Uterus (tissue), 4 donors: ENCODE data around the gene HASPIN. TPM values are rescaled to one million over a fixed set of nuclear protein-coding genes. Genes with fewer than 3 reads are reported as not detected.

Experiments
- DNase-seq, 2 donors: peaks; one replicate each; pipeline ENCODE4 v3.0.0-alpha.2; 2019 to 2020
- H3K27ac ChIP-seq, 2 donors: fragments of 200-600 bp; sonication (generic); 1 replicate in 1 of 2; 2 replicates in 1 of 2; pipeline ENCODE4 v1.5.1; 2016 to 2018
- H3K27me3 ChIP-seq, 2 donors: fragments of 200-600 bp; sonication (generic); one replicate each; pipeline ENCODE4 v1.5.1; 2018 to 2019; ENCODE audit warnings: control low read depth in 1 of 2
- H3K36me3 ChIP-seq, 2 donors: fragments of 200-600 bp; sonication (generic); one replicate each; pipeline ENCODE4 v1.5.1; 2019; ENCODE audit warnings: control low read depth in 1 of 2
- H3K4me1 ChIP-seq, 2 donors: fragments of 200-600 bp; sonication (generic); one replicate each; pipeline ENCODE4 v1.5.1; 2018 to 2019; ENCODE audit warnings: control low read depth in 1 of 2
- H3K4me3 ChIP-seq, 2 donors: fragments of 200-600 bp; sonication (generic); 1 replicate in 1 of 2; 2 replicates in 1 of 2; pipeline ENCODE4 v1.5.1; 2018 to 2019; ENCODE audit warnings: mild to moderate bottlenecking in 1 of 2
- H3K9me3 ChIP-seq, 2 donors: fragments of 200-600 bp; sonication (generic); one replicate each; pipeline ENCODE4 v1.5.1; 2019; ENCODE audit warnings: control low read depth in 1 of 2
- POLR2A ChIP-seq, 2 donors: fragments of 450-650 bp; IDR thresholded peaks; one replicate each; pipeline ENCODE4 v1.6.1; 2016; ENCODE audit warnings: antibody characterized with exemption in 2 of 2, mild to moderate bottlenecking in 1 of 2, moderate library complexity in 1 of 2
- intact Hi-C: fragments of 100-400 bp; cut with DNase I; formaldehyde crosslinking; loops from one replicate; pipeline ENCODE4 v1.15.1; 2023; ENCODE audit warnings: low total_unique reads
- total RNA-seq, 4 donors: library from RNA; depleted of rRNA in 3 of 4; stranded (reverse); fragments of >200 nt in 3 of 4; gene quantifications; one replicate each; pipeline versions ENCODE4 v1.1.0 to v1.2.4, GENCODE V29; 2014 to 2023
- TF ChIP-seq, protein P1 (sequence below), 4 experiments: fragments of 200-600 bp in 2 of 4; fragments of 450-650 bp in 2 of 4; sonication (generic) in 2 of 4; IDR thresholded peaks; one replicate each; pipeline ENCODE4 v1.5.1; 2016 to 2019; ENCODE audit warnings: antibody characterized with exemption in 4 of 4, mild to moderate bottlenecking in 2 of 4, moderate library complexity in 1 of 4
- donor health status: DM: yes; HTN: yes; CAD: no.

The HASPIN gene
- total RNA-seq = 1 to 10 TPM in 1 of 4 donors, not detected in 3; 2.0 TPM

DNA sequence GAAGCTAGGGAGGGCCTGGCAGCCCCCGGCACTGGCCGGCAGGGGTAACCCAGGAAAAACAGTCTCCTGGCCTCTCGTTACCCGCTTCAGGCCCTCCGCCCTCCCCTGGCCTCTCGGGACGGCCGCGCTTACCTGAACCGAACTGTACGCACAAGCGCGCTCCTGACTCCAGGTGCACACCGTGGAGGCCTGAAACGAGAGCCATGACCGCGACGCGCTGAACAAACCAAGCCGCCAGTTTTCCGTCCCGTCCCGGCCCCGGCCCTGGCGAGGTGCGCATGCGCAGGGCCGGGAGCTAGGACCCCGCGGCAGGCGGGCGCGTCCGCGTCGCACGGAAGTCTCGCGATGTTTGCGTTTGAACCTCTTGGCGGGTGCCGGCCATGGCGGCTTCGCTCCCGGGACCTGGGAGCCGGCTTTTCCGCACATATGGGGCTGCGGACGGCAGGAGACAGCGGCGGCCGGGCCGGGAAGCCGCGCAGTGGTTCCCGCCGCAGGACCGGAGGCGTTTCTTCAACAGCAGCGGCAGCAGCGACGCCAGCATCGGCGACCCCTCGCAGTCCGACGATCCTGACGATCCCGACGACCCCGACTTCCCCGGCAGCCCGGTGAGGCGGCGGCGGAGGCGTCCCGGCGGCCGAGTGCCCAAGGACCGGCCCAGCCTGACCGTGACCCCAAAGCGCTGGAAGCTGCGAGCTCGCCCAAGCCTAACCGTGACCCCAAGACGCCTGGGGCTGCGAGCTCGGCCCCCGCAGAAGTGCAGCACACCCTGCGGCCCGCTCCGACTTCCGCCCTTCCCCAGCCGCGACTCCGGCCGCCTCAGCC is at the start of gene HASPIN:
TSS of gene HASPIN (plus strand) at position 348 of the 822 bp plus-strand sequence. CDS start at position 381, 33 bp downstream.
- H3K27me3 ChIP-seq = no peaks in the 10 kb centered on the region
- no peaks in the 10 kb centered on the region for H3K9me3 ChIP-seq
- peak within 1 kb of the TSS; percentile 82 to 87 for H3K27ac ChIP-seq
- H3K36me3 ChIP-seq = no peaks in the 10 kb centered on the region
- intact Hi-C loops = no loop called here
- peak; percentile 87 to 91 for DNase-seq
- TF ChIP-seq, protein P1, sequence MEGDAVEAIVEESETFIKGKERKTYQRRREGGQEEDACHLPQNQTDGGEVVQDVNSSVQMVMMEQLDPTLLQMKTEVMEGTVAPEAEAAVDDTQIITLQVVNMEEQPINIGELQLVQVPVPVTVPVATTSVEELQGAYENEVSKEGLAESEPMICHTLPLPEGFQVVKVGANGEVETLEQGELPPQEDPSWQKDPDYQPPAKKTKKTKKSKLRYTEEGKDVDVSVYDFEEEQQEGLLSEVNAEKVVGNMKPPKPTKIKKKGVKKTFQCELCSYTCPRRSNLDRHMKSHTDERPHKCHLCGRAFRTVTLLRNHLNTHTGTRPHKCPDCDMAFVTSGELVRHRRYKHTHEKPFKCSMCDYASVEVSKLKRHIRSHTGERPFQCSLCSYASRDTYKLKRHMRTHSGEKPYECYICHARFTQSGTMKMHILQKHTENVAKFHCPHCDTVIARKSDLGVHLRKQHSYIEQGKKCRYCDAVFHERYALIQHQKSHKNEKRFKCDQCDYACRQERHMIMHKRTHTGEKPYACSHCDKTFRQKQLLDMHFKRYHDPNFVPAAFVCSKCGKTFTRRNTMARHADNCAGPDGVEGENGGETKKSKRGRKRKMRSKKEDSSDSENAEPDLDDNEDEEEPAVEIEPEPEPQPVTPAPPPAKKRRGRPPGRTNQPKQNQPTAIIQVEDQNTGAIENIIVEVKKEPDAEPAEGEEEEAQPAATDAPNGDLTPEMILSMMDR (IDR thresholded peaks at IDR 0.05) = peak; percentile 31 to 57 (median 42)
- peak; percentile 50 to 70 for TF ChIP-seq POLR2A (IDR thresholded peaks at IDR 0.05)
- peak within 1 kb of the TSS; percentile 62 to 67 for H3K4me3 ChIP-seq
- H3K4me1 ChIP-seq = peaks cover 0 to 8% of the 10 kb centered on the region in 2 donors

DNA sequence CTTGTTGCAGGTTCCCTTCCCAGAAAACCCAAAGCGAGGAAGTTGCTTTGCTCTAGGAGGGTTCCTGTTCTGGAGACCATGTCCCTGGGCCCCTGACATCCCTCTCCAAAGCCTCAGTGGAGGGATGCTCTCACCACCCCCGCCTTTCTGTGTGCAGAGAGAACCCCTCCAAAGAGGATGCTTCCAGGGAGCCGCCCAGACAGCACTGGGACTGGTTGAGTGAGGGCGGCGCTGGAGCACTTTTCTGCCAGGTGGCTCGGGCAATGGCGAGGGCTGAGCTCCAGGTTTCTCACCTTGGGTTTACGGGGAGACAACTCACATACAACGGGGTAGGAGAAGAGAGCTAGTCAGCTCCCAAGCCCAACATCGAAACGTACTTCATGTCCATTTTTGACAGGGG is 47.8 kb upstream of the HASPIN start:
- Histone ChIP-seq H3K4me3 (no peak overlapping the region), H3K27ac (no peak overlapping the region), H3K27me3 (no peaks in the 10 kb centered on the region), H3K36me3 (no peaks in the 10 kb centered on the region), H3K9me3 (no peaks in the 10 kb centered on the region), H3K4me1 (no peaks in the 10 kb centered on the region)
- intact Hi-C loops = no loop called here
- no peak for DNase-seq
- TF ChIP-seq POLR2A (IDR thresholded peaks at IDR 0.05) = no peak
- TF ChIP-seq, protein P1 (IDR thresholded peaks at IDR 0.05) = no peak

DNA sequence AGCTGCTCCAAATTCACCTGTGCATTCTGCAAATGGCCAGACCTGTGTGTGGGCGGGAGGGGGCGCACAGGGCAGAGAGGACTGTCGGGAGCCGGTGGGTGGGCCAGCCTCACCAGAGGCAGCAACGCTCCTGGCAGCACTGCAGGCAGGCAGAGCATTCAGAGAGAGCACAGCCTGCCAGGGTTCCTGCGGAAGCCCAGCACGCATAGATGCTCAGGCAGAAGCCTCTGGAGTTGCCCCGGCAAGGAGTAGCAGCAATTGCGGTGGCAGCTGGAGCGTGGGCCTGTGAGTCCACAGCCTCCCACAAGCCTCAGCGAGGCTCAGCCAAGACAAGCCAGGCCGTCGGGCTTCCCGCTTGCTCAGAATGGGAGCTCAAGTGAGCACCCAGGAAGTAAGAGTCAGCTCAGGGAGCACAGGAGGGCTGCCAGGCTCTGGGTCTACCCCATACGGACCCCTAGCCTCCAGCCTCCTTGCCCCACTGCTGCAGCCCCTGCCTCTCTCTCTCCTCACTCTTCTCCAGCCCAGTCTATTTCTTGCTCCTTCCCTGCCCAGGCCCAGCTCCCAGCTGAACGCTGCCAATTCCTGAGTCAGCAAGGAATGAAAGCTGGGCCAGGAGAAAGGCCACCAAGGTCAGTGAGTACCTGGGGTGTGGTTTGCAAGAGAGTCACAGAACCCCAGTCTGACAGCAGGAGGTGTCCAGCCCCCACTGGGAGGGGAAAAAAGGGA is 45.4 kb upstream of the HASPIN start:
- intact Hi-C loops = no loop called here
- TF ChIP-seq POLR2A (IDR thresholded peaks at IDR 0.05) = no peak
- TF ChIP-seq, protein P1 (IDR thresholded peaks at IDR 0.05) = no peak

DNA sequence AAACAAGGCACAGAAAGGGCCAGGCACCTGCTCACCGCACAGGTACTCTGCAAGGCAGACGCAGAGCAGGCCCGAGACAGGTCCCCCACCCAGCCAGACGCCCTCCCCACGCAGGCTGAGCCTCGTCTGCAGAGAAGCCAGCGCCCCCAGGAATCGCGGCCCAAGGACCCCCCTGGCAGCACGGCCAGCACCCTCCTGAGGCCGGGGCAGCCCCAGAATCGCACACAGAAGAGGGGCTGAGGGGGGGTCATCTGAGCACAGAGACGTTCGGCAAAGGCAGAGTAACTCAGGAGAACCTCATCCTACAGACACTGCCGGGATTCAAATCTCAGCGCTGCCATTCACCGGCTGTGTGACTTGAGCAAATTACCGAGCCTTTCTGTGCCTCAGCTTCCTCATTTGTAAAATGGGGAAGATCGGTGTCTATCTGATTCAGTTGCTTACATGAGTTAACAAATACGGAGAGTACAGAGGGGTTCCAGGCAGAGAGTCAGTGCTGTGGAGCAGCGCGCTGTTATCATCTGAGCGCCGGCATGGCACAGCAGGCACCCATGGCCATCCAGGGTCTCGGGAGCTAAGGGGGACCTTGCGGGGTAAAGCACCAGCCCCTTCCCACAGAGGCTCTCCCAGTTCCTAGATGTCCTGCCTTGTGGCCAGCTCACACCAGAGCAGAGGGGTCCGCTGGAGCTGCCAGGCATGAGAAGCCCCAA is 44.7 kb upstream of the HASPIN start:
- Histone ChIP-seq H3K4me3 (no peak overlapping the region), H3K9me3 (no peaks in the 10 kb centered on the region), H3K4me1 (no peaks in the 10 kb centered on the region), H3K27ac (no peak overlapping the region), H3K27me3 (no peaks in the 10 kb centered on the region), H3K36me3 (no peaks in the 10 kb centered on the region)
- intact Hi-C loops = no loop called here
- DNase-seq = no peak
- no peak for TF ChIP-seq POLR2A (IDR thresholded peaks at IDR 0.05)
- TF ChIP-seq, protein P1 (IDR thresholded peaks at IDR 0.05) = no peak

More for the DNA sequence above, 45.4 kb upstream of the HASPIN start:
- no peak overlapping the region for H3K27ac ChIP-seq
- no peaks in the 10 kb centered on the region for H3K27me3 ChIP-seq
- no peaks in the 10 kb centered on the region for H3K4me1 ChIP-seq
- H3K4me3 ChIP-seq = no peak overlapping the region
- no peaks in the 10 kb centered on the region for H3K9me3 ChIP-seq
- H3K36me3 ChIP-seq = no peaks in the 10 kb centered on the region
- DNase-seq = no peak
